ENCODE measurements around the gene OGDHL. TPM values are rescaled to one million over a fixed set of nuclear protein-coding genes. Genes with fewer than 3 reads are reported as not detected.

OGDHL gene
- total RNA-seq, 1 experiment from 2014 or later: 1.3 TPM

DNA sequence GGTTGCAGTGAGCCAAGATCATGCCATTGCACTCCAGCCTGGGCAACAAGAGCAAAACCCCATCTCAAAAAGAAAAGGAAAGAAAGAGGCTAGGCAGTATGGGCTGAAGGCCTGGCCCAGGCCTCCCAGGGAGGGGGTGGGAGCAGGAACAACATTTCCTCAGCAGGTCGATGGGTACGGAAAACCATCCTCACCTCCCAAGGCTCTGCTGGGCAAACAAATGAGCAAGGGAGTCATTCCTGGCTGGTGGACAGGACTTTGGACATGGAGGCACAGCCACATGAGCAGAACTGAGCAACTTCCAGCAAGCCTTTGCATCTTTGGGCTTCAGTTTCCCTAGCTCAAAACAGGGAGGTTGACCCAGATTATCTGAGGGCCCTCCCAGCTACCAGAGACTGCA lies 13.0 kb downstream of the OGDHL start:
- in situ Hi-C loops (cut with HindIII; ENCODE audit: low pct_unique_long_range_greater_than_20kb, low sequenced_read_pairs): no loop called here
- Histone ChIP-seq H3K27me3 (ENCODE audit: control insufficient read depth, insufficient read depth, low read length) (no peaks in the 10 kb centered on the region), H3K4me1 (ENCODE audit: control insufficient read depth, insufficient read depth, low read length) (no peaks in the 10 kb centered on the region), H3K36me3 (ENCODE audit: control insufficient read depth, insufficient read depth, low read length) (no peaks in the 10 kb centered on the region), H3K4me3 (ENCODE audit: low read depth in 2 of 2, low read length in 2 of 2) (no peak overlapping the region), H3K9me3 (ENCODE audit: control insufficient read depth, insufficient read depth, low read depth, low read length) (no peaks in the 10 kb centered on the region), H3K27ac (ENCODE audit: low read length) (no peak overlapping the region)
- no peak for ATAC-seq
- no peak for DNase-seq (ENCODE audit: low read depth, low spot score)
- intact Hi-C loops (cut with micrococcal nuclease; ENCODE audit: unreplicated experiment): no loop called here
- CTCF ChIA-PET: no interaction called here
- BruUV-seq (replicated peaks): no TSS peak
- POLR2A ChIA-PET: no interaction called here
- TF ChIP-seq SIN3A (IDR thresholded peaks at IDR 0.05; ENCODE audit: borderline replicate concordance, insufficient read depth, low read depth, low read length): no peak

DNA sequence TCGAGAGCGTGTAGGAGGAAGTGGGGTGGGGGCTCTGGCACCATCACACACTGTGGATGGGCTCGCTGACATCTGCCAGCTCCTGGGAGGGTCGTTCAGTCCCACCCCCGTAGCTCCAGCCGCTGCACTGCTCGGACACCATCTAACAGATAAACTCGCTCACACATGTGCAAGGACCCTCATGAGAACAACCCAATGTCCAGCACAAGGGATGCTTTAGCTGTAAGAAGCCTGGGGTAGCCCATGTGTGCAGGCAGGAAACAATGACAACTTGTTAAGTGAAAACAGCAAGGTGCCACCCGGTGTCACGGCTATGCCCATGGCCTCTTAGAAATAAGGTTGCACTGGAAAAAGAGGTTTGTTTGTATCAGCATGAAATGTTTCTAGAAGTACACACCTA lies 14.1 kb downstream of the OGDHL start:
- TF ChIP-seq, protein P1, sequence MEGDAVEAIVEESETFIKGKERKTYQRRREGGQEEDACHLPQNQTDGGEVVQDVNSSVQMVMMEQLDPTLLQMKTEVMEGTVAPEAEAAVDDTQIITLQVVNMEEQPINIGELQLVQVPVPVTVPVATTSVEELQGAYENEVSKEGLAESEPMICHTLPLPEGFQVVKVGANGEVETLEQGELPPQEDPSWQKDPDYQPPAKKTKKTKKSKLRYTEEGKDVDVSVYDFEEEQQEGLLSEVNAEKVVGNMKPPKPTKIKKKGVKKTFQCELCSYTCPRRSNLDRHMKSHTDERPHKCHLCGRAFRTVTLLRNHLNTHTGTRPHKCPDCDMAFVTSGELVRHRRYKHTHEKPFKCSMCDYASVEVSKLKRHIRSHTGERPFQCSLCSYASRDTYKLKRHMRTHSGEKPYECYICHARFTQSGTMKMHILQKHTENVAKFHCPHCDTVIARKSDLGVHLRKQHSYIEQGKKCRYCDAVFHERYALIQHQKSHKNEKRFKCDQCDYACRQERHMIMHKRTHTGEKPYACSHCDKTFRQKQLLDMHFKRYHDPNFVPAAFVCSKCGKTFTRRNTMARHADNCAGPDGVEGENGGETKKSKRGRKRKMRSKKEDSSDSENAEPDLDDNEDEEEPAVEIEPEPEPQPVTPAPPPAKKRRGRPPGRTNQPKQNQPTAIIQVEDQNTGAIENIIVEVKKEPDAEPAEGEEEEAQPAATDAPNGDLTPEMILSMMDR (IDR thresholded peaks at IDR 0.05): no peak
- TF ChIP-seq TCF7L2 (IDR thresholded peaks at IDR 0.05; ENCODE audit: low read depth, low read length) (no peak), SIN3A (IDR thresholded peaks at IDR 0.05; ENCODE audit: borderline replicate concordance, insufficient read depth, low read depth, low read length) (no peak), POLR2AphosphoS5 (IDR thresholded peaks at IDR 0.05; ENCODE audit: low read depth, low read length) (no peak)
- TF ChIP-seq, protein P2, sequence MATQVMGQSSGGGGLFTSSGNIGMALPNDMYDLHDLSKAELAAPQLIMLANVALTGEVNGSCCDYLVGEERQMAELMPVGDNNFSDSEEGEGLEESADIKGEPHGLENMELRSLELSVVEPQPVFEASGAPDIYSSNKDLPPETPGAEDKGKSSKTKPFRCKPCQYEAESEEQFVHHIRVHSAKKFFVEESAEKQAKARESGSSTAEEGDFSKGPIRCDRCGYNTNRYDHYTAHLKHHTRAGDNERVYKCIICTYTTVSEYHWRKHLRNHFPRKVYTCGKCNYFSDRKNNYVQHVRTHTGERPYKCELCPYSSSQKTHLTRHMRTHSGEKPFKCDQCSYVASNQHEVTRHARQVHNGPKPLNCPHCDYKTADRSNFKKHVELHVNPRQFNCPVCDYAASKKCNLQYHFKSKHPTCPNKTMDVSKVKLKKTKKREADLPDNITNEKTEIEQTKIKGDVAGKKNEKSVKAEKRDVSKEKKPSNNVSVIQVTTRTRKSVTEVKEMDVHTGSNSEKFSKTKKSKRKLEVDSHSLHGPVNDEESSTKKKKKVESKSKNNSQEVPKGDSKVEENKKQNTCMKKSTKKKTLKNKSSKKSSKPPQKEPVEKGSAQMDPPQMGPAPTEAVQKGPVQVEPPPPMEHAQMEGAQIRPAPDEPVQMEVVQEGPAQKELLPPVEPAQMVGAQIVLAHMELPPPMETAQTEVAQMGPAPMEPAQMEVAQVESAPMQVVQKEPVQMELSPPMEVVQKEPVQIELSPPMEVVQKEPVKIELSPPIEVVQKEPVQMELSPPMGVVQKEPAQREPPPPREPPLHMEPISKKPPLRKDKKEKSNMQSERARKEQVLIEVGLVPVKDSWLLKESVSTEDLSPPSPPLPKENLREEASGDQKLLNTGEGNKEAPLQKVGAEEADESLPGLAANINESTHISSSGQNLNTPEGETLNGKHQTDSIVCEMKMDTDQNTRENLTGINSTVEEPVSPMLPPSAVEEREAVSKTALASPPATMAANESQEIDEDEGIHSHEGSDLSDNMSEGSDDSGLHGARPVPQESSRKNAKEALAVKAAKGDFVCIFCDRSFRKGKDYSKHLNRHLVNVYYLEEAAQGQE (IDR thresholded peaks at IDR 0.05; ENCODE audit: insufficient read depth in 1 of 2, low read depth in 2 of 2, low read length in 1 of 2): no peak
- in situ Hi-C loops (cut with HindIII; ENCODE audit: low pct_unique_long_range_greater_than_20kb, low sequenced_read_pairs): no loop called here
- no peaks in the 10 kb centered on the region for H3K27me3 ChIP-seq (ENCODE audit: control insufficient read depth, insufficient read depth, low read length)
- H3K9me3 ChIP-seq (ENCODE audit: control insufficient read depth, insufficient read depth, low read depth, low read length): no peaks in the 10 kb centered on the region
- H3K4me1 ChIP-seq (ENCODE audit: control insufficient read depth, insufficient read depth, low read length): no peaks in the 10 kb centered on the region
- ChIA-PET POLR2A (no interaction called here), CTCF (no interaction called here)
- no TSS peak for BruUV-seq (replicated peaks)
- DNase-seq (ENCODE audit: low read depth, low spot score) (no peak), ATAC-seq (no peak)
- H3K27ac ChIP-seq (ENCODE audit: low read length): no peak overlapping the region
- H3K36me3 ChIP-seq (ENCODE audit: control insufficient read depth, insufficient read depth, low read length): no peaks in the 10 kb centered on the region
- no peak overlapping the region for H3K4me3 ChIP-seq (ENCODE audit: low read depth in 2 of 2, low read length in 2 of 2)
- intact Hi-C loops (cut with micrococcal nuclease; ENCODE audit: unreplicated experiment): no loop called here

DNA sequence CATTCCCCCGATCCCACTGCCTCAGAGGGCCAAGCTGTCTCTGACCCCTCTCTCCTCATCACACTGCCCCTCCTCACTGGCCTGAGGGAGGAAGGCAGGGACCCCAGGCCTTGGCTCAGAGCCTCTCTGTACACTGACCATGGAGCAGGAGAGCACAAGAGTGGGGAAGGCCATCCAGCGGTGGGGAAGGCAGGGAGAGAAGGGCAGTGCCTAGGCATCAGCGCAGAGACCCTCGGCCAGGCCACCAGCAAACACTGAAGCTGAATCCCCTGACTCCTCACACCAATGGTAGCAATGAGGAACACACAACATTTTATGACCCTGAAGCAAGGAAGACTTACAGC lies 14.8 kb downstream of the OGDHL start:
- in situ Hi-C loops (cut with HindIII; ENCODE audit: low pct_unique_long_range_greater_than_20kb, low sequenced_read_pairs): no loop called here
- Histone ChIP-seq H3K4me3 (ENCODE audit: low read depth in 2 of 2, low read length in 2 of 2) (no peak overlapping the region), H3K27ac (ENCODE audit: low read length) (no peak overlapping the region), H3K9me3 (ENCODE audit: control insufficient read depth, insufficient read depth, low read depth, low read length) (no peaks in the 10 kb centered on the region), H3K27me3 (ENCODE audit: control insufficient read depth, insufficient read depth, low read length) (no peaks in the 10 kb centered on the region), H3K4me1 (ENCODE audit: control insufficient read depth, insufficient read depth, low read length) (no peaks in the 10 kb centered on the region), H3K36me3 (ENCODE audit: control insufficient read depth, insufficient read depth, low read length) (no peaks in the 10 kb centered on the region)
- TF ChIP-seq, protein P2 (IDR thresholded peaks at IDR 0.05; ENCODE audit: insufficient read depth in 1 of 2, low read depth in 2 of 2, low read length in 1 of 2): no peak
- no peak for TF ChIP-seq TCF7L2 (IDR thresholded peaks at IDR 0.05; ENCODE audit: low read depth, low read length)
- no peak for TF ChIP-seq SIN3A (IDR thresholded peaks at IDR 0.05; ENCODE audit: borderline replicate concordance, insufficient read depth, low read depth, low read length)
- TF ChIP-seq, protein P1 (IDR thresholded peaks at IDR 0.05): no peak
- TF ChIP-seq POLR2AphosphoS5 (IDR thresholded peaks at IDR 0.05; ENCODE audit: low read depth, low read length): no peak
- no peak for ATAC-seq
- POLR2A ChIA-PET: no interaction called here
- no peak for DNase-seq (ENCODE audit: low read depth, low spot score)
- intact Hi-C loops (cut with micrococcal nuclease; ENCODE audit: unreplicated experiment): no loop called here
- CTCF ChIA-PET: no interaction called here
- no TSS peak for BruUV-seq (replicated peaks)
